ENCODE measurements around the gene PHETA1.
A peak's percentile ranks its signal among the peaks of the same experiment; 100 is the strongest.

The PHETA1 gene

GRCh38 chr12:111410431-111411184, 41.7 kb upstream of the PHETA1 start:
- Histone ChIP-seq H3K9me3 (replicated peaks; ENCODE audit: low read length) (no peaks in the 10 kb centered on the region), H3K36me3 (ENCODE audit: insufficient read depth, low read length) (peaks cover 16% of the 10 kb centered on the region), H3K4me2 (ENCODE audit: low read length) (peak overlapping the region; percentile 98), H3K9ac (ENCODE audit: low read depth, low read length) (peak overlapping the region; percentile 93), H3K27me3 (ENCODE audit: control insufficient read depth, insufficient read depth, low read length) (no peaks in the 10 kb centered on the region), H3K4me1 (ENCODE audit: control insufficient read depth, insufficient read depth, low read length) (peaks cover 77% of the 10 kb centered on the region), H3K4me3 (ENCODE audit: low read length) (peak overlapping the region; percentile 87)

DNA sequence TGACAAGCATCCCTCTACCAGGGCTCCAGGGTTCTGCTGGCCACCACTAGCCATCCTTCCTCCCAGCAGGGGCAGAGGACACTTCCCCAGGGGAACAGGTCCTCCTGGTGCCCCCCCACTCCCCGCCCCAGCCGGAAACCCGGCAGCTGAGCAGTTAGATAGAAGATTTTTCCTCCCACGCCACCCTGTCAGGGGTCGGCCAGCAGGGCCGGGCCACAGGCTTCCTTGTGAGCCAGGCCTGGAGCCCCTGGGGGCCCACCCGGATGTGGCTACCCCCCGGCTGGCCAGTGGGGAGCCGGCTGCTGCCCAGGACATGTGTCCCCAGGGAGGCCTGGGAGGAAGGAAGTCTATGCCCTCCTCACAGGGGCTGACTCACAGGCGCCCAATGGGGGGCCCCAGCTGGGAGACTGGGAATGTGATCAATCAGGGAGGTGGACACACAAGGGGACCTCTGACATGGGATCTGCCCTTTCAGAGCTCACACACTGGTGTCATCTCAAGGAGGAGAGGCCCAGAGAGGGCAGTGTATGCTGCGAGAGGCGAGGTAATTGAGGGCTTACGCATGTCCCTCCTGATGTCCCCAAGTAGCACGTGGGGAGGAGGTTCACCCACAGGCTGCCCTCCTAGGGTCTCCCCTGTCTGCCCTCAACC, 41.0 kb upstream of the PHETA1 start:
- H3K4me1 ChIP-seq (ENCODE audit: control insufficient read depth, insufficient read depth, low read length), result peaks cover 82% of the 10 kb centered on the region
- no peaks in the 10 kb centered on the region for H3K9me3 ChIP-seq (replicated peaks; ENCODE audit: low read length)
- peak overlapping the region; percentile 98 for H3K4me2 ChIP-seq (ENCODE audit: low read length)
- no peaks in the 10 kb centered on the region for H3K27me3 ChIP-seq (ENCODE audit: control insufficient read depth, insufficient read depth, low read length)
- H3K4me3 ChIP-seq (ENCODE audit: low read length), result peak overlapping the region; percentile 87
- peak overlapping the region; percentile 93 for H3K9ac ChIP-seq (ENCODE audit: low read depth, low read length)
- H3K36me3 ChIP-seq (ENCODE audit: insufficient read depth, low read length), result peaks cover 16% of the 10 kb centered on the region

DNA sequence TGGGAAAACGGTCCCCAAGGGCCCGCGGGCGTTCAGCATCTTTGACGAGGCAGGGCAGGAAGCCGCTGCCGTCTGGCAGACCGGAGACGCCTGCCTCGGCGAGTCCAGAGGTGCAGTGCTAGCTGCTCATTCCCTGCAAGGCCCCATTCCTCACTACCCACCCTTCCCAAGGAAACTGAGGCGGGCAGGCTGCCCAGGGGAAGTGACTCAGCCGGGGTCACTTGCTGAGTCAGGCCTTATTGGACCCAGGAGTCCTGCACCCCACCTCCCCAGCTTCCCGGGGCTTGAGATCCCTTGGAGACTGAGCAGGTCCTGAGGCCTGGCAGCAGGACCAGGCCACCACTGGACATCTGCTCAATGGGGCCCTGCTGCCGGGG, 40.5 kb upstream of the PHETA1 start:
- Histone ChIP-seq H3K9ac (ENCODE audit: low read depth, low read length) (peak overlapping the region; percentile 93), H3K4me2 (ENCODE audit: low read length) (peak overlapping the region; percentile 98), H3K4me3 (ENCODE audit: low read length) (peak overlapping the region; percentile 87), H3K27me3 (ENCODE audit: control insufficient read depth, insufficient read depth, low read length) (no peaks in the 10 kb centered on the region), H3K4me1 (ENCODE audit: control insufficient read depth, insufficient read depth, low read length) (peaks cover 82% of the 10 kb centered on the region), H3K9me3 (replicated peaks; ENCODE audit: low read length) (no peaks in the 10 kb centered on the region), H3K36me3 (ENCODE audit: insufficient read depth, low read length) (peaks cover 16% of the 10 kb centered on the region)

DNA sequence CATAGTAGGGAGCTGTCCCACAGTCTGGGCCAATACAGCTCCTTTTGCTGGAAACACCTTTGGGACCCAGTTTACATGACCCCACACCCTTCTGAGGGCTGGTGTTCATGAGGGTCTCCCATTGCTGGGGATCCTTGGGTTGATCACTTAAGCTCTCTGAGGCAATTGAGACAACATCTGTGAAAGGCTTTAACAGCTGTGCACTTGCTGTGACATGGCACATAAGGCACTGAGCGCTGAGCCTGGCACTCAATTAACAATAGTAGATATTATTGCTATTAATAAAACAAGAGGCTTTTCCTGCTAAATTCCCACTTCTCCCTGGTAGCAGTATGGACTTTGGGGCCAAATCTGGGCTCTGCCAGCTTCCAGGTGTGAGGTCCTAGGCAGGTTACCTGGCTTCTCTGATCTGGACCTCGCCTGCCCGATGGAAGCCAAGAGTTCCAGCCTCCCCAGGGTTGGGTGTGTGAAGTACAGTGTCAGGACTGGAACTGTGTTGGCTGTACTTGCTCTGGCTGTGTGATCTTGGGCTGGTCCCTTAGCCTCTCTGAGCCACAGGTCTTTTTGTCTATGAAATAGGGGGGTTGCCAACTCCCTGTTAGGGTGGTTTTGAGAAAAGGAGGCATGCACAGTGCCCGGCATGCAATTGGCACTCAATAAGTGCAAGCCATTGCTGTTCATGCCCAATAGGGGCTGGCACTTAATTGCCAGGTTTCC, 39.9 kb upstream of the PHETA1 start:
- Histone ChIP-seq H3K9me3 (replicated peaks; ENCODE audit: low read length) (no peaks in the 10 kb centered on the region), H3K36me3 (ENCODE audit: insufficient read depth, low read length) (peaks cover 16% of the 10 kb centered on the region), H3K4me1 (ENCODE audit: control insufficient read depth, insufficient read depth, low read length) (peaks cover 78% of the 10 kb centered on the region), H3K4me3 (ENCODE audit: low read length) (peak overlapping the region; percentile 87), H3K4me2 (ENCODE audit: low read length) (peak overlapping the region; percentile 98), H3K27me3 (ENCODE audit: control insufficient read depth, insufficient read depth, low read length) (no peaks in the 10 kb centered on the region), H3K9ac (ENCODE audit: low read depth, low read length) (peak overlapping the region; percentile 93)

GRCh38 chr12:111408116-111408440, 39.2 kb upstream of the PHETA1 start:
- Histone ChIP-seq H3K36me3 (ENCODE audit: insufficient read depth, low read length) (peaks cover 16% of the 10 kb centered on the region), H3K4me2 (ENCODE audit: low read length) (peak overlapping the region; percentile 98), H3K4me1 (ENCODE audit: control insufficient read depth, insufficient read depth, low read length) (peaks cover 75% of the 10 kb centered on the region), H3K27me3 (ENCODE audit: control insufficient read depth, insufficient read depth, low read length) (no peaks in the 10 kb centered on the region), H3K4me3 (ENCODE audit: low read length) (peak overlapping the region; percentile 87), H3K9me3 (replicated peaks; ENCODE audit: low read length) (no peaks in the 10 kb centered on the region), H3K9ac (ENCODE audit: low read depth, low read length) (peak overlapping the region; percentile 93)

- no peaks in the 10 kb centered on the region for H3K9me3 ChIP-seq (replicated peaks; ENCODE audit: low read length)
- H3K4me2 ChIP-seq (ENCODE audit: low read length), result peak overlapping the region; percentile 98
- peak overlapping the region; percentile 87 for H3K4me3 ChIP-seq (ENCODE audit: low read length)
- peaks cover 16% of the 10 kb centered on the region for H3K36me3 ChIP-seq (ENCODE audit: insufficient read depth, low read length)
- peak overlapping the region; percentile 93 for H3K9ac ChIP-seq (ENCODE audit: low read depth, low read length)
- H3K27me3 ChIP-seq (ENCODE audit: control insufficient read depth, insufficient read depth, low read length), result no peaks in the 10 kb centered on the region
- H3K4me1 ChIP-seq (ENCODE audit: control insufficient read depth, insufficient read depth, low read length), result peaks cover 74% of the 10 kb centered on the region
Observed at GRCh38 chr12:111407377-111408115, 38.7 kb upstream of the PHETA1 start.

DNA sequence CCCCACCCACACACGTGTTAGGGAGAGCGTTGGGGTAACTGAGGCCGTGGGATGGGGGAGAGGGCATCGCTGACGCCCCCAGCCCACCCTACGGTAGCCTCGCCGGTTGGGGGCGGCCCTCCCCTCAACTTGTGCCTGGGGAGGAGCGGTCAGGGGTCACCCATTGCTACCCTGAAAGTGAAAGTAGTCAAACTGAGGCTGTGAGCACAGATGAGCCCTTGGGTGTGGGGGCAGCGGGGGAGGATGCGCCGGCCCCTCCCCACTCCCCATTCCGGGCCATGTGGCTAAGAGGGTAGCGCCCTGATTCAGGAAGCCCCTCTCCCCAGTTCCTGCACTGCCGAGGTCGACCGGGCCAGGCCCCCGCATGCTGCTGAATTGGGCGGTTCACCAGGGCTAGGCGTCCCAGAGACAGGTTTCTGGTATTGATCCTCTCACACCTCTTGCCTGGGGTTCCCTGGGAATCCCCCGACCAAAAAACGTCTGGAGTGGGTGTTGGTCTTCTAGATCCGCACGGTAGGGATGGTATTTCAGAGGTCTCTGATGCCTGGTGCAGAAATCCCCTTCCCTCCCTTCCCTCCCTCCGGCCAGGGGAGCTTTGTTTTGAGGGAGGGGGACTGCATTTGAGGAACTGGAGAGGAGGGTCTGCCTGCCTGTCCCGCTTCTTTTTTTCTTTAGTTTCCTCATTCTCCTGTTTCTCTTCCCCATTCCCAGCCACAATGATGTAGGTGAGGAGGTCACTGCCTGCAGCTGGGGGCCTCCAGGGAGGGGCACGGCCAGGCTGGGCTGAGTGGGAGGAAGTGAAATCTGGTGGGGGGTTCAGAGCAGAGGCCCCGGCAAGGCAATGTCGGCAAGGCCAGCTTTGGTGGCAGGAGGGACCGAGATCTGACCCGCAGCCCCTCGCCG, 37.8 kb upstream of the PHETA1 start:
- Histone ChIP-seq H3K9me3 (replicated peaks; ENCODE audit: low read length) (no peaks in the 10 kb centered on the region), H3K27me3 (ENCODE audit: control insufficient read depth, insufficient read depth, low read length) (no peaks in the 10 kb centered on the region), H3K36me3 (ENCODE audit: insufficient read depth, low read length) (peaks cover 16% of the 10 kb centered on the region), H3K4me1 (ENCODE audit: control insufficient read depth, insufficient read depth, low read length) (peaks cover 65% of the 10 kb centered on the region), H3K4me2 (ENCODE audit: low read length) (peak overlapping the region; percentile 98), H3K4me3 (ENCODE audit: low read length) (peak overlapping the region; percentile 87), H3K9ac (ENCODE audit: low read depth, low read length) (peak overlapping the region; percentile 93)

GRCh38 chr12:111405859-111406473, 37.1 kb upstream of the PHETA1 start, which contains the start of gene SH2B3:
TSS of gene SH2B3 (plus strand) at chr12:111405923. CDS start at chr12:111418146, 12,223 bp downstream.
- Histone ChIP-seq H3K4me3 (ENCODE audit: low read length) (peak within 1 kb of the TSS; percentile 87), H3K4me2 (ENCODE audit: low read length) (peak within 1 kb of the TSS; percentile 98), H3K36me3 (ENCODE audit: insufficient read depth, low read length) (peaks cover 16% of the 10 kb centered on the region), H3K9me3 (replicated peaks; ENCODE audit: low read length) (no peaks in the 10 kb centered on the region), H3K4me1 (ENCODE audit: control insufficient read depth, insufficient read depth, low read length) (peaks cover 58% of the 10 kb centered on the region), H3K27me3 (ENCODE audit: control insufficient read depth, insufficient read depth, low read length) (no peaks in the 10 kb centered on the region), H3K9ac (ENCODE audit: low read depth, low read length) (peak within 1 kb of the TSS; percentile 93)

- H3K4me3 ChIP-seq (ENCODE audit: low read length), result peak overlapping the region; percentile 87
- H3K4me2 ChIP-seq (ENCODE audit: low read length), result peak overlapping the region; percentile 86
- H3K27me3 ChIP-seq (ENCODE audit: control insufficient read depth, insufficient read depth, low read length), result no peaks in the 10 kb centered on the region
- no peaks in the 10 kb centered on the region for H3K9me3 ChIP-seq (replicated peaks; ENCODE audit: low read length)
- peaks cover 16% of the 10 kb centered on the region for H3K36me3 ChIP-seq (ENCODE audit: insufficient read depth, low read length)
- H3K9ac ChIP-seq (ENCODE audit: low read depth, low read length), result peak overlapping the region; percentile 93
- peaks cover 51% of the 10 kb centered on the region for H3K4me1 ChIP-seq (ENCODE audit: control insufficient read depth, insufficient read depth, low read length)
Observed at GRCh38 chr12:111405149-111405858, 36.4 kb upstream of the PHETA1 start.

All from skeletal muscle satellite cell (primary cell).